Gastrocnemius medialis (tissue), 4 donors: Measurements from ENCODE around the gene SOX30.

Source experiments
- CTCF ChIP-seq, 5 experiments: fragments of 450-650 bp in 3 of 5; fragments of 200-600 bp in 2 of 5; sonication (generic) in 2 of 5; IDR thresholded peaks in 4 of 5; conservative IDR thresholded peaks in 1 of 5; 1 replicate in 4 of 5; 2 replicates in 1 of 5; pipeline ENCODE4 v1.5.1; 2016 to 2019; ENCODE audit warnings: antibody characterized with exemption in 5 of 5, mild to moderate bottlenecking in 3 of 5, moderate library complexity in 3 of 5
- POLR2A ChIP-seq, 2 donors: fragments of 450-650 bp; IDR thresholded peaks; one replicate each; pipeline ENCODE4 v1.6.1; 2017; ENCODE audit warnings: antibody characterized with exemption in 2 of 2, mild to moderate bottlenecking in 2 of 2, moderate library complexity in 2 of 2

- TF ChIP-seq CTCF (IDR thresholded peaks at IDR 0.05 in 4 of 5, conservative IDR thresholded peaks at IDR 0.05 in 1 of 5), result no peak
- no peak for TF ChIP-seq POLR2A (IDR thresholded peaks at IDR 0.05)
Measured at GRCh38 chr5:157670662-157671591, 18.7 kb upstream of the SOX30 start, which contains the start of gene C5orf52.
